PFSK-1 (cell line): Measurements from ENCODE around the gene CHRNA7.

Experiments used
- POLR2AphosphoS5 ChIP-seq: IDR thresholded peaks from 2 replicates; pipeline ENCODE4 v1.6.1; 2012; ENCODE audit warnings: low read depth, mild to moderate bottlenecking, control low read depth, low read length, moderate library complexity
- SIN3A ChIP-seq: IDR thresholded peaks from 2 replicates; pipeline ENCODE4 v1.6.1; 2012; ENCODE audit warnings: mild to moderate bottlenecking, low read length, moderate library complexity, borderline replicate concordance; ENCODE audit not compliant: insufficient read depth
- TAF1 ChIP-seq: IDR thresholded peaks from 2 replicates; pipeline ENCODE4 v1.6.1; 2012; ENCODE audit warnings: low read length, control low read depth, borderline replicate concordance; ENCODE audit not compliant: insufficient read depth

DNA sequence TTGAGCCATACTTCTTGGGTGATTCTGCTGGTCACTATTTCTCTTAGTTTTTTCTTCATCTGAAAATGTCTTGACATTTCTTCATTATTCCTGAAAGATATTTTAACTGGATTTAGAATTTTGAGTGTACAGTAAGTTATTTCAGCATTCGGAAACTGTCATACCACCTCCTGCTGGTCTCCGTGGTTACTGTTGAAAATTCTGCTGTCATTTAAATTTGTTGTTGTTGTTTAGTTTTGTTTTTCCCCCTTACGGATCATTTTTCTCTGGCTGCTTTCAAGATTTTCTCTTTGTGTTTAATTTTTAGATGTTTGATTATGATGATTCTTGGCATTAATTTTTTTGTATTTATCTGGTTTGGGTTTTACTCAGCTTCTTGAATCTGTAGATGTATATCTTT, 100.5 kb downstream of the CHRNA7 start:
- TF ChIP-seq POLR2AphosphoS5 = no peak
- no peak for TF ChIP-seq TAF1
- TF ChIP-seq SIN3A = no peak
